Measurements from ENCODE around the gene LMBR1.
"Not testable (repeated sequence)": the region's sequence is repeated elsewhere in the genome, so short reads cannot be mapped to it uniquely, and the experiment has no call there.

LMBR1 gene

DNA sequence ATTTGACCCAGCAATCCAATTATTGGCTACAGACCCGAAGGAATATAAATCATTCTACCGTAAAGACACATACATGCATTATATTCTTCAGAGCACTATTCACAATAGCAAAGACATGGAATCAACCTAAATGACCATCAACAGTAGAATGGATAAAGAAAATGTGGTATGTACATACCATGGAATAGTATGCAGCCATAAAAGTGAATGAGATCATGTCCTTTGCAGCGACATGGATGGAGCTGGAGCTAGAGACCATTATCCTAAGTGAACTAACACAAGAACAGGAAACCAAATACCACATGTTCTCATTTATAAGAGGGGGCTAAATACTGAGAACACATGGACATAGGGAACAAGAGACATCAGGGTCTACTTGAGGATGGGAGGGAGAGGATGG lies 44.0 kb downstream of the LMBR1 start:
- no peak overlapping the region for H4K91ac ChIP-seq (ENCODE audit: low read depth, low read length, poor library complexity)
- peaks cover 2 to 7% of the 10 kb centered on the region in 2 donors for H3K9me3 ChIP-seq (replicated peaks in 1 of 2; ENCODE audit: control insufficient read depth in 2 of 2, insufficient read depth in 1 of 2, low read depth in 1 of 2, low read length in 2 of 2)
- H3K4me2 ChIP-seq (ENCODE audit: insufficient read depth, low read length, poor library complexity, severe bottlenecking) = no peak overlapping the region
- no peak overlapping the region for H2BK12ac ChIP-seq (ENCODE audit: low read length)
- WGBS, 2 donors (ENCODE audit: extremely low coverage in 2 of 2, insufficient read length in 2 of 2, insufficient replicate concordance in 1 of 2) = no CpG with 5 or more reads among the region's 3 CpGs
- H3K27me3 ChIP-seq (ENCODE audit: control insufficient read depth in 3 of 3, insufficient read depth in 3 of 3, low read depth in 1 of 3, low read length in 3 of 3) = no peaks in the 10 kb centered on the region
- H2BK5ac ChIP-seq (ENCODE audit: low read length) = no peak overlapping the region
- no peak overlapping the region for H3K4ac ChIP-seq (ENCODE audit: low read length)
- H3K23ac ChIP-seq (ENCODE audit: low read depth, low read length, poor library complexity) = no peak overlapping the region
- no peaks in the 10 kb centered on the region for H3K36me3 ChIP-seq (replicated peaks in 1 of 2; ENCODE audit: control insufficient read depth in 2 of 2, insufficient read depth in 2 of 2, low read length in 2 of 2)
- no peak overlapping the region for H3K4me3 ChIP-seq (ENCODE audit: low read length in 2 of 2)
- no peak overlapping the region for H4K8ac ChIP-seq (ENCODE audit: low read depth, low read length)
- no peak overlapping the region for H2BK15ac ChIP-seq (ENCODE audit: low read length)
- no peak overlapping the region for H2AK5ac ChIP-seq (ENCODE audit: low read depth, low read length)
- H3K4me1 ChIP-seq (ENCODE audit: control insufficient read depth in 2 of 2, insufficient read depth in 1 of 2, low read depth in 1 of 2, low read length in 2 of 2) = no peaks in the 10 kb centered on the region
- no peak overlapping the region for H3K9ac ChIP-seq (ENCODE audit: low read depth, low read length, poor library complexity)
- no peak overlapping the region for H3K18ac ChIP-seq (ENCODE audit: low read length)
- no peak overlapping the region for H2BK120ac ChIP-seq (ENCODE audit: low read depth, low read length)
- H2AFZ ChIP-seq (ENCODE audit: low read length) = no peak overlapping the region
- H3K27ac ChIP-seq (replicated peaks; ENCODE audit: low read length) = no peak overlapping the region
- peaks cover 1% of the 10 kb centered on the region for H3K79me1 ChIP-seq (ENCODE audit: low read depth, low read length)
- DNase-seq (ENCODE audit: low spot score) = no peak
- no peak overlapping the region for H3K14ac ChIP-seq (ENCODE audit: low read length)

DNA sequence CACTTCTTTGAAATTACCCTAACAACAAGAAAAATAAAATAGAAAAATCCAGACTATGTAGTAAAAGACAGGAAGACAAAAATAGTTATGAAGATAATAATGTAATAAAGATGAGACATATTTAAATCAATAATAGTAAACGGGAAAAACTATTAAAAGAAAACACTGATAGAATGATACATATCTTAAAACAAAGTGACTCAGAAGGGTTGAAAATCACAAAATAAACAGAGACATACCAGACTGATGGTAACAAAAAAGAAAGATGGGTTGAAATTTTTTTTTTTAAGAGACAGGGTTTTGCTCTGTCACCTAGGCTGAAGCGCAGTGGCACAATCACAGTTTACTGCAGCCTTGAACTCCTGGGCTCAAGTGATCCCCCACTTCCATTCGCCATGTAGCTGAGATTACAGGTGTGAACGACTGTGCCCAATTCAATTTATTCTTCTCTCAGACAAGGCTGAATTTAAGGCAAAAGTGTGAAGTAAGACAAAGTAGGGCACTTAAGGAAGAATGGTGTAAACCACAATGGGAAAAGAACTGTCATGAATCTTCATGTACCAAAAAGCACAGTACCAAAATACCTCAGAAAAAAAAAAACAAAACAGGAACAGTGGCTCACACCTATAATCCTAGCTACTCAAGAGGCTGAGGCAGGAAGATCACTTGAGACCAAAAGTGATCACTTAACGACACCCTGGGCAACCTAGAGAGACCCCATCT lies 47.4 kb downstream of the LMBR1 start:
- Histone ChIP-seq H3K4me1 (ENCODE audit: control insufficient read depth in 2 of 2, insufficient read depth in 1 of 2, low read depth in 1 of 2, low read length in 2 of 2) (peaks cover 0 to 2% of the 10 kb centered on the region in 2 donors), H3K4me3 (ENCODE audit: low read length in 2 of 2) (no peak overlapping the region), H3K9me3 (replicated peaks in 1 of 2; ENCODE audit: control insufficient read depth in 2 of 2, insufficient read depth in 1 of 2, low read depth in 1 of 2, low read length in 2 of 2) (peaks cover 0 to 7% of the 10 kb centered on the region in 2 donors), H3K27ac (replicated peaks; ENCODE audit: low read length) (no peak overlapping the region), H2BK12ac (ENCODE audit: low read length) (no peak overlapping the region), H3K36me3 (replicated peaks in 1 of 2; ENCODE audit: control insufficient read depth in 2 of 2, insufficient read depth in 2 of 2, low read length in 2 of 2) (no peaks in the 10 kb centered on the region), H2BK5ac (ENCODE audit: low read length) (no peak overlapping the region), H3K27me3 (ENCODE audit: control insufficient read depth in 3 of 3, insufficient read depth in 3 of 3, low read depth in 1 of 3, low read length in 3 of 3) (no peaks in the 10 kb centered on the region), H2BK120ac (ENCODE audit: low read depth, low read length) (no peak overlapping the region), H3K14ac (ENCODE audit: low read length) (no peak overlapping the region), H4K91ac (ENCODE audit: low read depth, low read length, poor library complexity) (no peak overlapping the region), H3K4me2 (ENCODE audit: insufficient read depth, low read length, poor library complexity, severe bottlenecking) (no peak overlapping the region), H3K9ac (ENCODE audit: low read depth, low read length, poor library complexity) (no peak overlapping the region), H4K8ac (ENCODE audit: low read depth, low read length) (no peak overlapping the region), H2AK5ac (ENCODE audit: low read depth, low read length) (no peak overlapping the region), H3K23ac (ENCODE audit: low read depth, low read length, poor library complexity) (no peak overlapping the region), H3K18ac (ENCODE audit: low read length) (no peak overlapping the region), H2BK15ac (ENCODE audit: low read length) (no peak overlapping the region), H3K4ac (ENCODE audit: low read length) (no peak overlapping the region), H2AFZ (ENCODE audit: low read length) (no peak overlapping the region), H3K79me1 (ENCODE audit: low read depth, low read length) (peaks cover 1% of the 10 kb centered on the region)
- no peak for DNase-seq (ENCODE audit: low spot score)
- no CpG with 5 or more reads among the region's 5 CpGs for WGBS, 2 donors (ENCODE audit: extremely low coverage in 2 of 2, insufficient read length in 2 of 2, insufficient replicate concordance in 1 of 2)

DNA sequence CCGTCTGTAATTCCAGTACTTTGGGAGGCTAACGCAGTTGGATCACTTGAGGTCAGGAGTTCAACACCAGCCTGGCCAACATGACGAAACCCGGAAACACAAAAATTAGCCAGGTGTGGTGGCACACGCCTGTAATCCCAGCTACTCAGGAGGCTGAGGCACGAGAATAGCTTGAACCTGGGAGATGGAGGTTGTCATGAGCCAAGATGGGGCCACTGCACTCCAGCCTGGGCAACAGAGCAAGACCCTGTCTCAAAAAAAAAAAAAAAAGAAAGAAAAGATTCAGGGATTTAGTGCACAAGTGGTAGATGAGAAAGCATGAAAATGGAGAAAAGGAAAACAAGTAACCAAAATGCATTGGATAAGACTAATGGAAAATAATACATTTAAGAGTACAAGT lies 49.4 kb downstream of the LMBR1 start:
- H3K23ac ChIP-seq (ENCODE audit: low read depth, low read length, poor library complexity) = not testable (repeated sequence)

DNA sequence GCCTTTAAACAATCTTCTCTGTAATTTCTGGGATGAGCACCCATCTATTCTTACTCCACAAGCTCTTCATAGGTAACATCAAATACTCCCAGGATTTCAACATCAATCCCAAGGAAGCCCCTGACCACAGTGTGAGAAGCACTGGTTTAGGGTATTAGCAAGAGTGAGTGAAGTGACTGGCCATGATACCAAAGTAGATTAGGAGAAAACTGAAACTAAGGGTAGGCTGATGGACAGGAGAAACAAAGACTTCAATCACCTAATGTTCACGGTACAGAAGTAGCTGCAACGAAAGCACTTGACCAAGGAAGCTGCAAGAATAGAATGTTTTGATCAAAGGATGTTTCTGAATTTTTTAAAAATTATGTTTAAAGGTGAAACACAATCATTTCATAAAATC lies 49.8 kb downstream of the LMBR1 start:
- H4K8ac ChIP-seq (ENCODE audit: low read depth, low read length) = no peak overlapping the region
- no peak overlapping the region for H3K23ac ChIP-seq (ENCODE audit: low read depth, low read length, poor library complexity)
- H3K79me1 ChIP-seq (ENCODE audit: low read depth, low read length) = no peaks in the 10 kb centered on the region
- no peak overlapping the region for H4K91ac ChIP-seq (ENCODE audit: low read depth, low read length, poor library complexity)
- H3K4me1 ChIP-seq (ENCODE audit: control insufficient read depth in 2 of 2, insufficient read depth in 1 of 2, low read depth in 1 of 2, low read length in 2 of 2) = peaks cover 0 to 2% of the 10 kb centered on the region in 2 donors
- DNase-seq (ENCODE audit: low spot score) = no peak
- H2BK5ac ChIP-seq (ENCODE audit: low read length) = no peak overlapping the region
- H2BK120ac ChIP-seq (ENCODE audit: low read depth, low read length) = no peak overlapping the region
- H3K14ac ChIP-seq (ENCODE audit: low read length) = no peak overlapping the region
- no peak overlapping the region for H2AFZ ChIP-seq (ENCODE audit: low read length)
- H3K9ac ChIP-seq (ENCODE audit: low read depth, low read length, poor library complexity) = no peak overlapping the region
- no peak overlapping the region for H3K4me2 ChIP-seq (ENCODE audit: insufficient read depth, low read length, poor library complexity, severe bottlenecking)
- WGBS, 2 donors (ENCODE audit: extremely low coverage in 2 of 2, insufficient read length in 2 of 2, insufficient replicate concordance in 1 of 2) = no CpG with 5 or more reads among the region's 2 CpGs
- no peak overlapping the region for H3K27ac ChIP-seq (replicated peaks; ENCODE audit: low read length)
- no peak overlapping the region for H2BK12ac ChIP-seq (ENCODE audit: low read length)
- no peaks in the 10 kb centered on the region for H3K27me3 ChIP-seq (ENCODE audit: control insufficient read depth in 3 of 3, insufficient read depth in 3 of 3, low read depth in 1 of 3, low read length in 3 of 3)
- no peak overlapping the region for H2AK5ac ChIP-seq (ENCODE audit: low read depth, low read length)
- H3K4ac ChIP-seq (ENCODE audit: low read length) = no peak overlapping the region
- no peak overlapping the region for H2BK15ac ChIP-seq (ENCODE audit: low read length)
- H3K4me3 ChIP-seq (ENCODE audit: low read length in 2 of 2) = no peak overlapping the region
- H3K36me3 ChIP-seq (replicated peaks in 1 of 2; ENCODE audit: control insufficient read depth in 2 of 2, insufficient read depth in 2 of 2, low read length in 2 of 2) = no peaks in the 10 kb centered on the region
- H3K9me3 ChIP-seq (replicated peaks in 1 of 2; ENCODE audit: control insufficient read depth in 2 of 2, insufficient read depth in 1 of 2, low read depth in 1 of 2, low read length in 2 of 2) = no peaks in the 10 kb centered on the region
- H3K18ac ChIP-seq (ENCODE audit: low read length) = no peak overlapping the region

More for the DNA sequence above, 49.4 kb downstream of the LMBR1 start:
- H3K9me3 ChIP-seq (replicated peaks in 1 of 2; ENCODE audit: control insufficient read depth in 2 of 2, insufficient read depth in 1 of 2, low read depth in 1 of 2, low read length in 2 of 2); H3K27ac ChIP-seq (replicated peaks; ENCODE audit: low read length); H4K91ac ChIP-seq (ENCODE audit: low read depth, low read length, poor library complexity); H2BK5ac ChIP-seq (ENCODE audit: low read length); H3K4me3 ChIP-seq (ENCODE audit: low read length in 2 of 2); DNase-seq (ENCODE audit: low spot score); H3K36me3 ChIP-seq (replicated peaks in 1 of 2; ENCODE audit: control insufficient read depth in 2 of 2, insufficient read depth in 2 of 2, low read length in 2 of 2); H3K18ac ChIP-seq (ENCODE audit: low read length); H3K9ac ChIP-seq (ENCODE audit: low read depth, low read length, poor library complexity); H2BK12ac ChIP-seq (ENCODE audit: low read length); H3K4me2 ChIP-seq (ENCODE audit: insufficient read depth, low read length, poor library complexity, severe bottlenecking); H2AFZ ChIP-seq (ENCODE audit: low read length); H3K4me1 ChIP-seq (ENCODE audit: control insufficient read depth in 2 of 2, insufficient read depth in 1 of 2, low read depth in 1 of 2, low read length in 2 of 2); H4K8ac ChIP-seq (ENCODE audit: low read depth, low read length); H3K79me1 ChIP-seq (ENCODE audit: low read depth, low read length); H3K4ac ChIP-seq (ENCODE audit: low read length); H2BK15ac ChIP-seq (ENCODE audit: low read length); H2AK5ac ChIP-seq (ENCODE audit: low read depth, low read length); H3K14ac ChIP-seq (ENCODE audit: low read length); H3K27me3 ChIP-seq (ENCODE audit: control insufficient read depth in 3 of 3, insufficient read depth in 3 of 3, low read depth in 1 of 3, low read length in 3 of 3); H2BK120ac ChIP-seq (ENCODE audit: low read depth, low read length): not testable (repeated sequence)
- no CpG with 5 or more reads among the region's 6 CpGs for WGBS, 2 donors (ENCODE audit: extremely low coverage in 2 of 2, insufficient read length in 2 of 2, insufficient replicate concordance in 1 of 2)

Measured in neuronal stem cell (in vitro differentiated cells).